RWPE1 (cell line): ENCODE results near the gene FAM149B1.

Source experiments
- CTCF ChIA-PET: fragments of 350-600 bp; sonication (Branson Sonifier 250); formaldehyde crosslinking; extraction: SDS; loops from one replicate; lab custom pipeline; 2021; lab: Yijun Ruan, JAX
- POLR2A ChIA-PET: fragments of 400-600 bp; formaldehyde crosslinking; extraction: SDS; loops from one replicate; lab custom pipeline; 2020; ENCODE audit warnings: antibody characterized with exemption; ENCODE audit not compliant: low non-redundant PET; lab: Yijun Ruan, JAX
- DNase-seq: peaks from one replicate; pipeline ENCODE4 v3.0.0; 2012; ENCODE audit warnings: low spot score
- H3K27ac ChIP-seq: fragments of 450-650 bp; 2 replicates; pipeline ENCODE4 v1.5.1; 2017
- TF ChIP-seq, protein P1 (sequence below): fragments of 450-650 bp; conservative IDR thresholded peaks from 2 replicates; pipeline ENCODE4 v1.5.1; 2017; ENCODE audit warnings: low read depth, mild to moderate bottlenecking

FAM149B1 gene

DNA sequence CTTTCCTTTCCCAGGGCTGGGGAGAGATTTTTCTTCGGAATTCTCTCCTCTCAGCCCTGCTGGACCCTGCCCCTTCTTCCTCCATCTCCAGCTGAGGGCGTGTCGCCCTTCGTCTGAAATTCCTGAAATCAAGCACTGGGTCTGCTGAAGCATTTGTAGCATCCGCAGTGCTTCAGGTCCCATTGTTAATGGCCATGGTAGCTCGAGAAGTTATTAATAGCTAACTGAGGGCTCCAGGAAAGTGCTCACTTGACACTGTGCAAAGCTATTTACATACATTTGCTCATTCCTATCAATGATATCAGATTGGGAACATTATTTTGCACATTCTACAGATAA, 515 bp downstream of the FAM149B1 start:
- TF ChIP-seq, protein P1, sequence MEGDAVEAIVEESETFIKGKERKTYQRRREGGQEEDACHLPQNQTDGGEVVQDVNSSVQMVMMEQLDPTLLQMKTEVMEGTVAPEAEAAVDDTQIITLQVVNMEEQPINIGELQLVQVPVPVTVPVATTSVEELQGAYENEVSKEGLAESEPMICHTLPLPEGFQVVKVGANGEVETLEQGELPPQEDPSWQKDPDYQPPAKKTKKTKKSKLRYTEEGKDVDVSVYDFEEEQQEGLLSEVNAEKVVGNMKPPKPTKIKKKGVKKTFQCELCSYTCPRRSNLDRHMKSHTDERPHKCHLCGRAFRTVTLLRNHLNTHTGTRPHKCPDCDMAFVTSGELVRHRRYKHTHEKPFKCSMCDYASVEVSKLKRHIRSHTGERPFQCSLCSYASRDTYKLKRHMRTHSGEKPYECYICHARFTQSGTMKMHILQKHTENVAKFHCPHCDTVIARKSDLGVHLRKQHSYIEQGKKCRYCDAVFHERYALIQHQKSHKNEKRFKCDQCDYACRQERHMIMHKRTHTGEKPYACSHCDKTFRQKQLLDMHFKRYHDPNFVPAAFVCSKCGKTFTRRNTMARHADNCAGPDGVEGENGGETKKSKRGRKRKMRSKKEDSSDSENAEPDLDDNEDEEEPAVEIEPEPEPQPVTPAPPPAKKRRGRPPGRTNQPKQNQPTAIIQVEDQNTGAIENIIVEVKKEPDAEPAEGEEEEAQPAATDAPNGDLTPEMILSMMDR, result no peak
- peak overlapping the region; percentile 94 for H3K27ac ChIP-seq
- POLR2A ChIA-PET, result interaction anchor here (1.3 kb wide), 1 partner anchor 13 kb away, joined by 3 read pairs; no protein-coding TSS in a partner anchor
- no peak for DNase-seq
- CTCF ChIA-PET, result interaction anchor here (0.6 kb wide), 3 partner anchors 180 to 667 kb away, joined by 3 to 4 read pairs (median 4); no protein-coding TSS in a partner anchor

DNA sequence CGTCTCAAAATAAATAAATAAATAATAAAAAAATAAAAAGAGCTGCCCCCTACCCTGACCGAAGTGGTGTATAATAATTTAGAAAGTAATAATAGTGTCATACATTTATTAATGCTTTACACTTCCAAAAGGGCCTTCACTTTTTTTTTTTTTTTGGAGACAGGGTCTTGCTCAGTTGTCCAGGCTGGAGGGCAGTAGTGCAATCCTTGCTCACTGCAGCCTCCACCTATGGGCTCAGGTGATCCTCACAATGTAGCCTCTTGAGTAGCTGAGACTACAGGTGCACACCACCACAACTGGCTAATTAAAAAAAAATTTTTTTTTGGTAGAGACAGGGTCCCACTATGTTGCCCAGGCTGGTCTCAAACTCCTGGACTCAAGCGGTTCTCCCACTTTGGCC, 1.4 kb downstream of the FAM149B1 start:
- POLR2A ChIA-PET, result interaction anchor here (1.3 kb wide), 1 partner anchor 13 kb away, joined by 3 read pairs; no protein-coding TSS in a partner anchor

DNA sequence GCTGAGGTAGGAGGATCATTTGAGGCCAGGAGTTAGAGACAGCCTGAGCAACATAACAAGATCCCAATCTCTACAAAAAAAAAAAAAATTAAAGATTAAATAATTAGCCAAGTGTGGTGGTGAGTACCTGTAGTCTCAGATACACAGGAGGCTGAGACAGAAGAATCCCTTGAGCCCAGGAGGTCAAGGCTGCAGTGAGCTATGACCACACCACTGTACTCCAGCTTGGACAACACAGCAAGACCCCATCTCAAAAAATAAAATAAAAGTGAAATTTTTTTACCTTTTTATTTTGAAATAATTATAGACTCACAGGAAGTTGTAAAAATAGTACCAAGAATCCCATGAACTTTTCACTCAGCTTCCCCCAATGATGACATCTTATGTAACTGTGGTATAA, 4.9 kb downstream of the FAM149B1 start:
- TF ChIP-seq, protein P1, result no peak
- ChIA-PET CTCF (no interaction called here), POLR2A (no interaction called here)
- no peak for DNase-seq
- H3K27ac ChIP-seq, result no peak overlapping the region

More for the DNA sequence above, 1.4 kb downstream of the FAM149B1 start:
- TF ChIP-seq, protein P1, result no peak
- no peak for DNase-seq
- peak overlapping the region; percentile 94 for H3K27ac ChIP-seq
- CTCF ChIA-PET, result interaction anchor here (0.5 to 3.0 kb wide), 4 partner anchors 10 to 176 kb away, joined by 3 to 12 read pairs (median 5); no protein-coding TSS in a partner anchor

DNA sequence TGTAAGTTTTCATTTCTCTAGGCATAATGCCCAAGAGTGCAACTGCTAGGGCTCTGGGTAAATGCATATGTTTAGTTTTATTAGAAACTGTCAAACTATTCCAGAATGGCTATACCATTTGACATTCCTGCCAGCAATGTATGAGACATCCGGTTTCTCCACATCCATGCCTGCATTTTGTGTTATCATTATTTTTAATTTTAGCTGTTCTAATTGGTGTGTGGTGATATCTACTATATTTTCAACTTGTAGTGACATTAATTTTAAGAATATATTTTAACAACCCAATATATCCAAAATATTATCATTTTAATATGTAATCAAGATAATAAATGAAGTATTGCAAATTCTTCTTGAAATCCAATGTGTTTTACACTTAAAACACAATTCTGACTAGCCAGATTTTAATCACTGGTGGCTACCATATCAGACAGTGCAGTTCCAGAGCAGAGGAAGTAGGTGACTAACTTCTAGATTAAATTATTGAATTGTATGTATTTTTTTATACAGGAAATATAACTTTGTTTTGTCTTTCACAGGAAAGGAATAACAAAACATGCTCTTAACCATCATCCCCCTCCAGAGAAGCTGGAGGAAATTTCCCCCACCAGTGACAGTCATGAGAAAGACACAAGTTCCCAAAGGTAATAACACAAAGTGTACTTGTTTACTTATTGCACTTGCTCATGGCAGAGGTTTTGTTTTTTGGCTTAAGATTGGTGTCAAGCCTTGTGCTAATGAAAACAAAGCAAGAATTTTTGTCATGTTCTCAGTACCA, 6.4 kb downstream of the FAM149B1 start:
- CTCF ChIA-PET, result interaction anchor here (0.6 kb wide), 2 partner anchors 23 to 91 kb away, joined by 3 to 4 read pairs; no protein-coding TSS in a partner anchor
- no peak for DNase-seq
- POLR2A ChIA-PET, result no interaction called here
- H3K27ac ChIP-seq, result no peak overlapping the region
- TF ChIP-seq, protein P1, result no peak

DNA sequence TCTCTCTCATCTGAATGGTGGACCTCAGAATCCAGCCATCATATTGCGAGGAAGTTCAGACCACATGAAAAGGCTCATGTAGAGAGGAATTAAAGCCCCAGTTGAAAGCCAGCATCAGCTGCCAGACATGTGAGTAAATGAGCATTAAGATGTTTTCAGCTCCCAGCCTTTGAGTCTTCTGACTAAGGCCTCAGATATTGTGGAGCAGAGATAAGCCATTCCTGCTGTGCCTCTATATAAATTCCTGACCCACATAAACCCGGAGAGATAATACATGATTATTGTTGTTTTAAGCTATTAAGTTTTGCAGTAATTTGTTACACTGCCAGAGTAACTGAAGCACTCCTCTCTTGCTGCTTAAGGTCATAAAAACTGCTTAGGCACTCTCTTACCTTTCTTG, 14.6 kb downstream of the FAM149B1 start:
- no peak overlapping the region for H3K27ac ChIP-seq
- ChIA-PET POLR2A (interaction anchor here (0.6 to 1.1 kb wide), 2 partner anchors 14 to 64 kb away, joined by 3 to 4 read pairs; no protein-coding TSS in a partner anchor), CTCF (interaction anchor here (1.0 to 1.2 kb wide), 2 partner anchors 10 to 24 kb away, joined by 3 read pairs; no protein-coding TSS in a partner anchor)
- TF ChIP-seq, protein P1, result no peak
- no peak for DNase-seq

DNA sequence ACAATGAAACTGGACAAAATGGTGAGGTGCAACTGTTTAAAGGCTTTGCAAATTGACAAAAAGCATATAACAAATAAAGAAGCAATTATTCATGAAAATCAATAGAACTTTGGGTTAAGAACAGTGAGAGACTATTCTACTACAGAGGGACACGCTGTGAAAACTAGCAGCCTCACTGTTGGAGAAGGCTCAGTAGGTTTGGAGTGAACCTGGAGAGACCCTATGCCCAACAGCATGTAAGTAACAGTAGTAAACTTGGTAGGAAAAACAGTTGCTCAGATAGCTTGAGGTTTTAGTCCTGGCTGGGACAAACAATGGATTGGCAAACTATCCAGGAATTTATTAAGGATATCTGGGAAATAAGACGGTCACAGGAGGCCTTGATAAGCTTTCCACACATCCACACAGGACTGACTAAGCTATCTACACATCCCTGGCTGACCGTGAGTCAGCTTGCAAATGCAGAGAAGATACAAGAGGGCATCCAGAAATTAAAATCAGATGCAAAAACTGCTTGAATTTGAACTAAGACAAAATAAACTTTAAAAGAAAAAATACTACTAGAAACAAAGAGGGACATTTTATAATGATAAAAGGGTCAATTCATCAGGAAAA, 15.9 kb downstream of the FAM149B1 start:
- ChIA-PET CTCF (interaction anchor here (1.2 kb wide), 1 partner anchor 9 kb away, joined by 3 read pairs; no protein-coding TSS in a partner anchor), POLR2A (no interaction called here)
- TF ChIP-seq, protein P1, result no peak

More for the DNA sequence above, 15.9 kb downstream of the FAM149B1 start:
- no peak for DNase-seq
- no peak overlapping the region for H3K27ac ChIP-seq
